ENCODE results near the gene REN.

The REN gene

DNA sequence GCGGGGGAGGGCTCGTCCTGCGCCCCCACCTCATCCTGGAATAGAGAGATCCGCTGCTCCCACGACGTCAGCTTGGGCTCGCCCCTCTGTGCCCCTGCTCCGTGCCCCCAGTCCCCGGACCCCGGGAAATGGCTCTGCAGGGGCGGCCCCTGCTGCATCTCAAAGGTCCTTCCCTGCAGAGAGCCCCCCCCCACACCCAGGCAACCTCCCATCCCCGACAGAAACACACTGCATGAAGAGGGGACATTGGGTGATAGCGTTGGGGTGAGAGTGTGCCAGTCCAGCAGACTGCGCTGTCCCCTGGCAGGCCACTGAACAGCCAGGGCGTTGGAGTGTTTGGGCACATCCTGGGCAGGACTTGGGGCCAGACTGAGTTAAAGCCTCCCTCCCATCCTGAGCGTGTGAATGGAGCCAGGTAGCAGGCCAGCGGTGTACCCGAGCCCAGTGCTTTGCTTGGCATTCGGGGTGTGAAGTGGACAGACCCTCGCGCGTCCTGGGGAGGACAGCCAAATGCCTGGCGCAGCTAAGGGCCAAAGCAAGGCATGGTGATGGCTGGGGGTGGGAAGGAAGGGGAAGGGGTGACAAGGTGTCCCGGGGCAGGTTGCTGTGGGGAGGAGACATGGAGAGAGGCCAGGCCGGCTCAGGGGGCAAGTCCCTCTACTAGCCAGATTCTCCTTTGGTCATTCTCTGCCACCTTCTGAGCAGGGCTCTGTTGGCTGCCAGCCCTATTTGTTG, 13.7 kb downstream of the REN start:
- no peak for DNase-seq

DNA sequence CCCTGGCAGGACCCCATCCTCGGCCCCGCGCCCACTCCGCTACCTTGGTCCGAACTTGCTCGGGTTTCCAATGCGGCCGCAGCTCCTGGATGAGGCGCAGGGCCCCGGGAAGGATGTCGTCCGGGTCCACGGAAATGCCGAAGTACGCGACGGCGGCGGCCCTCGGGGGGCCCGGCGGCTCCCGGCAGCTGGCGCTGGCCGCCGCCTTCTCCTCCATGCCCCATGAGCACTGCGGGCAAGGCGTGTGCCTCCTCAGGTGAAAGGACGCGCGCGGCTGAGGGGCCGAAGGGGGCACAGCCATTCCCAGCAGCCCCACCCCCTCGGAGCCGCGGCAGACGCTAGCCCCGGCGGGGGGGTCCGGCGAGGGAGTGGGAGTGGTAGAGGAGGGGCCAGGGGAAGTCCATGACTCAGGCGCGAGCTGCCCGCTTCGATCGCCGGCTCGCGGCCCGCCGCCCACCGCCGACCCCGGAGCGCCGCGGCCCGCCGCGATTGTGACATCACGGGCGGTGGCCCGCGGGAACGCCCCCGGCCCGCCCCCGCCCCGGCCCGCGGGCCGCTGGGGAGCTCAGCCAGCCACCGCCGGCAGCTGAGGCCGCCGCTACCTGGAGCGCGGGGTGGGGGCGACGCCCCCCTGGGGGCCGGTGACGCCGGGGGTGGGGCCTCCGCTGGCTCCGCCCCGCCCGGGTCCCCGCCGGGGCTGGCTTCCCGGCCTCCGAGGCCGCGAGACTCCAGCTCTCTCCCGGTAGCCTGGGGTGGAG, 14.4 kb downstream of the REN start, which contains the start of gene ETNK2:
Gene ETNK2, minus strand, starts transcription at position 493 of the 758 bp plus-strand sequence. Its CDS starts 192 bp downstream, at position 301.
- DNase-seq = no peak

DNA sequence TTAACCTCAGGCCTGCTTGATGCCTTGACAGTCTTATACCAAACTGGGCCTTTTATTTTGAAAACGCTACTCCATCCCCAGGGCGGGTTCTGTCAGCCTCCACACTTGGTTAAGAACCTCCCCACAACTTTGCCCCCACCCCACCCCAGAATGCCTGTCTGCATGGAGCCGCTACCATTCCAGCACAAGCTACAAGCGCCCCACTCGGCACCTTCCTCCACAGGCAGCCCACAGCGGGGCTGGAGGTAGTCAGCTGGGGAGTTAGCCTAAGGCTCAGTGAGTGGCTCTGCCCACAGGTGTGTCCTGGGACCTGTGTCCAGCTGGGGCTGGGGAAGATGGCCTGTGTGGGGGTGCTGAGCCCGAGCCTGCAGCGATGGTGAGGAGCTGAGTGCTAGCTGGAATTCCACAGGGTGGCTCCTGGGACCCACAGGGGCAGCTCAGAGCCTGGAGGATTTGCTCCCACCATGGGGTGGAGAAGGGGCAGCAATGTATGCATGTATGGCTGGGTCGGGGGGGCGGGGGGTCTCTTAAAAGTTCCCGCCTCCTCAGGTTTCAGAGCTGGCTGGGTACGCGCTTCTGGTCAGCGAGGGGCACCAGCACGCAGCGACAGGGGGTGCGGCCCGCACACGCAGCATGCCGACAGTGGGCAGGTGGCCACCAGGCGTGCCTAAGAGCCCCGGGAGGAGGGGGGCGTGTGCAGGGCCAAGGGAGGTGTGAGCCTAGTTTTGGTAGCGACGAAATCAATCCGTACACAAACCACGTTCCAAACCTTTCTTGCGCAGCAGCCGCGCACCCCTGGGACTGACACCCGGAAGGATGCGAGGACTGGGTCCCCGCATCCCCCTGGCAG, 15.2 kb downstream of the REN start:
- no peak for DNase-seq

DNA sequence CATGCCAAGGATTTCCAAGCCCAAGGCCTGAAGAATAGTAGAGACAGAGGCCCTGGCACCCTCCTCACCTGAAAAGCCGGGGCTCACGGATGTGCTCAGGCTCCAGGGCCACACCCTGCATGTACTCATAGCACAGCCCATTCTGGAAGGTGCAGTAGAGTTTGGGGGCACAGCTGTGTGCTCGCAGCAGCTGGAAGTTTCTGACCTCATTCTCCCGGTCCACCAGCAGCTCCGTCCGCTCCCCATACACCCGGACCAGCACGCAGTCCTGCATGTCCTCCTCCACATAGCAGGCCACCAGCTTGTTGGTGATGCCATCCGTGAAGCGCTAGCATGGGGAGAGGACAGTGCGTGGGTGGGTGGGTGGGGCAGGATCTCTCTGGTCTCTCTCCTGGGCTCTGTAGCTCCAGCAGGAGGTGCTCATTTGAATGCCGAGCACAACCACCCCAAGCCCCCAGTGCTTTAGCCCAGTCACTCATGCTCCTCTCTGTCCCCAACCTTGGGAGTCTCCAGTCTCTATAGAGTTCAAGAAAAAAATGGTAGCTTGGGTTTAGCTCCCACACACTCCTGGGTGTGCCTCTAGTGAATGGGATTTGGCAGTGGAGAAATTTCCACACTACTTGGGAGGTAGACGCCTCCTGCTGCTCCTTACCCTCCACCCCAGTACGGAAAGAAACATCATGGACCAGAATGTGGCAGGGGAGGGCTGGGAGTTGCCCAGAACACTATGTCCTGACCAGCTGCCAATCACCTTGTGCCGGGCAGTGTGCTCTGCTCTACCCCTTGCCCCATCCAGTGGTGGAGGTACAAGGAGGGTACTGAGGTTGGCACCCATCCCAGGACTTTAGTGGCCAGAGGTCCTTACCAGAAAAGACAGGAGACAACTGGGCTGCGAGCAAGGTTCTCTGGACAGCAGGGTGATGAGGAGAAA, 16.2 kb downstream of the REN start:
- DNase-seq = no peak

DNA sequence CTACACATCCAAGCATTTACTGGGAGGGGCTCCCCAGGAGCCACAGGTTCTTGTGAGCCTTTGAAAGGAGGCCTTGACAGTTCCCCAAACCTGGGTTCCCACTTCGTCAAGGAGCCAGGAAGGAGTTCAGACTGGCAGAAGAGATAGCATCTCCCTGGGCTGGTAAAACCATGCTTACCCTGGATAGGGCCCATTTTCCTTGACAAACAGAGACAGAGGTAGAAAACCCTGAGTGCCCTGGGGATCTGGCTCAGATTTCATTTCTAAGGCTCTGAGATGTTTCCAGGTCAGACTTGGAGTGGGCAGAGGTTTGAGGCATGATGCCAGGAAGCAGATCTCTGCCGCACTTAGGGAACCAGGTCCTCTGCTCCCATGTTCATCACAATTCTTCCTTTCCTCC, 17.0 kb downstream of the REN start:
- no peak for DNase-seq

DNA sequence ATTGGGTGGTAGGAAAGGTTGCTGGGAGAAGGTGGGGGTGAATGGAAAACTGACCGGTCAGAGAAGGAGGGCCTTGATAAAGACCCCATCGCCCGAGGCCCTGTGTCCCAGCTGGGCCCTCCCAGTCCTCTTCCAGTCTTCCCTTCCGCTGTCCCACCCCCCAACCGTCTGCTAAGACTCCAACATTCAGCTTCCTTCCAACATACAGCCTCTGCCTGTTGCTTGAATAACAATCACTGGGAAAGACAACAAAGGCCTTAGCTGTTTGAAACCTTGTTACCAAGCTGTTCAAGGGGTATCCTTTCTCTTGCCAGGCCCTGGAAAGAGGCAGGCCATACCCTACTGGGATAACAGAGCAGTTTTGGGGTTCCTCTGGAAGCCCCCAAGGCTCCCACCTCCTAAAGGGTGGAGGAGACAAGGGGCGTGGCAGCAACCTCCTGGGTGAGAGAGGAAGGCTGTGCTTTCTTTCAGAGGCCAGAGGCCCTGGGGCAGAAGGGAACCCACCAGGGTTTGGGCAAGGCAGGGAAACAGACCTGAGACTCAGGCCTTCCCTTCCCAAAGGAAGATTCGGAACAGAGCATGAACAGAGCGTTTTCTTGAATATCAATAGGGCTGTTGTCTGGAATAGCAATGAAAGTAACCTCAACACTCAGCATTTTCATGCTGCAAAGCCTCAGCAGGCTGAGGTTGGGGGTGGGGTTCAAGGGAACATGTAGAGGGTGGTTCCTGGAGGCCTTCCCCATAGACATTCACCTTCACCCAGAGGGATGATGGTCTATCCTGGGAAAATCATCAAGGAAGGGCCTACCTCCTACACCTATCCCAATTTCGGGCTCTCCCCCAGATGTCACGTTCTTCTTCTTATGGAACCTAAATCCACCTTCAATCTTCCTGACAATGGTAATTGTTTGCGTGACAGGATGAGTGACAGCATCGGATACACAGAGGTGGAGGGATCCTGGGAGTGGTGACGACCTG, 18.4 kb downstream of the REN start:
- DNase-seq = no peak

DNA sequence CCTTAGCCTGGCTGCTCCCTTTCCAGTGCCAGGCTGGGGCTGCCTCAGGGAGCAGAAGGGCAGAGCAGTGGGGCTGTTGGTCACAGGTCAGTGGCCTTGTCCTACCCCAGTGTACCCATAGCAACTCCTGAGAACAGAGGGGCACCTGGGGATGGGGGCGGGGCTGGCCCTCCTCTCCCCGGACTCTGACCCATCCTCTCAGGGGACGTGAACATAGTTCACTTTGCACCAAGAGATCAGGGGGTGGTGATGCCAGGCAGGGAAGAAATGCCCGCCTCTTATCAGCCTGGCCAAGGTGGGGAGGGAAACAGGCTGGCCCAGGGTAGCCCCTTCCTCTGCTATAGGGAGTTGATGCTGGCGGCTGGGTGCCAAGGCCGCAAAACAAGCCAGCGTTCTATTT, 19.2 kb downstream of the REN start:
- no peak for DNase-seq

DNA sequence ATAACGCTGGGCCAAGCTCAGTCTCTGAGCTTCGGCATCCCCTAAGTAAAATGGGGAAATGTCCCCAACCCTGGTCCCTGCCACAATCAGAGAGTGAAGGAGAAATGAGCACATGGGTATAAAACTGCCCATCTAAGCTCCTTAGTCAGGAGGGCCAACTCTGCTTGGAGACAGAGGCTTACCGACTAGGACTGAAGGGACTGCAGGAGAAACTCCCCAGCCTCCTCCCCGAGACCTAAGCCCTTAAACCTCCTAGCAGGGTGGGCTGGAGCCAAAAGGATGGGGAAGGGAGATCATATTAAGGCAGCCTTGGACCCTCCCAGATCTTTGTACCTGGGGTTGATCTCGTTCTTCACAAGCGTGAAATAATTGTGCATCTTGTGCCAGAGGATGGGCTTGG, 19.8 kb downstream of the REN start:
- DNase-seq = no peak

DNA sequence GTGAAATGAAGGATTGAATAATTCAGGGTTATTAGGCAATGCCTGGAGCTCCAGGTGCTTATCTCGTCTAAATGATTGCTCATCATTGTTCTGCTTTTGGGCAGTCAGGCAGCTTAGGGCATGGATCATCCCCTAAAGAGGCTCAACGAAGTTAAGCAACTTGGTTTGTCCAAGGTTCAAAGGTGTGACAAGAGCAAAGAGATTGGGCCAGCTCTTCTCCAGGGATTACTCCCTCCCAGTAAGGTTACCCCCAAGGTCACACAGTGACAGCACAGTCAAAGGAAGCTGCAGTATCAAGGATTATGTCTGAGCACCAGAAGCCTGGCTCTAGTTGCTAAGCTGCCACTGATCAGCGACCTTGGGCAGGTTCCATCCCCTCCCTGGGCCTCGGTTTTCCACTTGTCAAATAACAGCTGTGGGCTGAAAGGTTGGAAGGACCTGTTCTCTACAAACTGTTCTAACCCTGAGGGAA, 21.1 kb downstream of the REN start:
- DNase-seq = peak; percentile 30

DNA sequence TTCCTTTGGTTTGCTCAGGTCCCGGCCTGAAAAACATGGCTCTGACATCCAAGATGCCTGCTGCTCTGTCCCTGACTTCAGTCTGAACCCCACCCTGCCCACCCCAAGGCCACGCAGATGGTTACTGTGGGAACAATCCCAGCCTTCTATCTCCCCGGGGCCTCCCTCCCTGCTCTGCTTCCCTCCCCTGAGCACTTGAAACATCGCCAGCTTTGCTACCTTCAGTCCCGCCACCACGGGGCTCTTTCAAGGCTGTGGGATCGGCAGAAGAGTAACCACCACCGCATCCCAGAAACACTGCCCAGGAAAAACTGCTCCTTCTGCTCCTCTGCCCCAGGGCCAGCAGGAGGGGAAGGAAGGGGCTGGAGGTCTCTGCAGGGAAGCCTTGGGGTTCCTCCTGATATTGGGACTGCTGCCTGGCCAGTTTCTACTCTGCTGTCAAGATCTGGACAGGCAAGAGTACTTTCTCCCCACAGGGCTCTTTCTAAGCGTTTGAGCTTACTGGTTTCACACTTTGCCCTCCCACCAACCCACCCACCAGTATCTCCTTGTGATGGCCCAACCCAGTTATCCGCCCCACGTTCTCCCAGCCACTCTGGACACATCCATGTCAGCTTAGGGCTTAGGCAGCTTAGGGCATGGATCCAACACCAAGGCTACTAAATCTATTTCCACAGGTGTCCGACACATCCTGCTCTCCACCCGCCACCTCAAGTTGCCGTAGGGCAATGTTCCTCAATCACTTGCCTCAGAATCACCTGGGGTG, 22.7 kb downstream of the REN start:
- no peak for DNase-seq

DNA sequence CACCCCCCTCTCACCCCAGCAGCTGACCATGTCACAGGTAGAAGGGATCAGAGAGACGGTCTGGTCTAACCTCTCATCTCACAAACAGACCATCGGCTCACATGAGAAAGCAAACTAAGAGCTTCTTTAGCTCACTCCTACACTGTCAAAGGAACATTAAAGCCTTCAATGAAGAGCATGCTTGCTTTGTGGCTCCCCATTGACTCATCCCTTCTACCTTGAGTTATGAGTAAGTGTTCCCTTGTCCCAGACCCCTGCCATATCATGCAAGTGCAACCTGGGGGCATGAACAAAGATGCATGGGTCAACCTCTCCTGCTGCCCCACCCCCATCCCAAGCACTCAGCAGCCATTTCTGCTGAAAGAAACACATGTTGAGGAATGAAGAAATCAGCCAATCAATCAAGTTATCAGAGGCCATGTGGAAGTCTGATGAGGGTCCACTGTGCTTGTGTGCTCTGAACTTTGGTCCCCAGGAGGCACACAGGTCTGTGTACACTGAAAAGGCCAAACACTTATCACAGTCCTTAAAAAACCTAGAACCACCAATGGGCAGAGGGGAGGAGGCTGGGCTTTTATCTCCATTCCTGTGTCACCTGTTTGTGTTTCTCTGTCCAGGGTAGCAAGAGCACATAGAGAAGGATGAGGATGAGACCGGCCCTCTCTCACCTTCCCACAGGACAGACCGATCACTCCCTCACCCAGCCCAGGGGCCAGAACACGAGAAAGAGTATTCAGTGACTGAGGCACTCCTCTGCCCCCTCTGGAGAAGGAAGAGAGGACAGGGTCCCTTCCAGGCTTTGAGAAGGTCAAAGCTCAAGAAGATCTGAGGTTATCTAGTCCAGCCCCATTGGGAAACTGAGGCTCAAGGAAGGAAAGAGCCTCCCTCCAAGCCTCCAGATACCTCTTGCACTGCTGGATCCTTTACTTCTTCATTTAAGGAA, 23.8 kb downstream of the REN start:
- no peak for DNase-seq

DNA sequence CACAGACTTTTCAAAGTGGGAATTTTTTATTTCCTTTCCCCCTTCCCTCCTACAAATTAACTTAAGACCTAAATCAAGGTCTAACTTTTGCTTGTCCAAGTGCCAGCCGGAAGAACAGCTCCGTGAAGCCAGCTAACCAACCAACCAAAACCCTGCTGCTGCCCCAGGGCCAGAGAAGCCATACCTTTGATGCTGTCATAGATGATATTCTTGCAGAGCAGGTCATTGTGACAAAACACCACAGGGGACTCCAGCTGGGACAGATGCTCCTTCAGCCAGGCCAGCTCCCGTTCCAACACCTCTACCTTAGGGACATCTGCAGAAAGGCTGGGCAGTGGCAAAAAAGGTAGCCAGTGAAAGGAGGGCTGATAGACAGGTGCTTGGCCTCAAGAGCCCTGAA, 25.0 kb downstream of the REN start:
- DNase-seq = no peak

DNA sequence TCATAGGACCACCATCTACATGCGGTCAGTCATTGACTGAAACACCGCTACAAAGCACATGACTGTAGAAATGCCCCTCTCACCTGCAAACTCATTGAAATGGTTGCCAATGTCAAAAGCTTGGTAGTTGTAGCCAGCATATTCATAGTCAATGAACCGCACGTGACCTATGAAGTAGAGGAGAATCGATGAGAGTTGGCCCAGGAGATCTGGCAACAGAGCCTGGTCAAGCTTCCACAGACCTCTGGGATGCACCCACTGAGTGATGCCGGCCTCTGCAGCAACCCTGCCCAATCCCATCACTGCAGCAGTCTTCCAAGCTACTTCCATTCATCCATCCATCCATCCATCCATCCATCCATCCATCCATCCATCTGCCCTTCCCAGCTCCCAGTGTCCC, 26.2 kb downstream of the REN start:
- no peak for DNase-seq

DNA sequence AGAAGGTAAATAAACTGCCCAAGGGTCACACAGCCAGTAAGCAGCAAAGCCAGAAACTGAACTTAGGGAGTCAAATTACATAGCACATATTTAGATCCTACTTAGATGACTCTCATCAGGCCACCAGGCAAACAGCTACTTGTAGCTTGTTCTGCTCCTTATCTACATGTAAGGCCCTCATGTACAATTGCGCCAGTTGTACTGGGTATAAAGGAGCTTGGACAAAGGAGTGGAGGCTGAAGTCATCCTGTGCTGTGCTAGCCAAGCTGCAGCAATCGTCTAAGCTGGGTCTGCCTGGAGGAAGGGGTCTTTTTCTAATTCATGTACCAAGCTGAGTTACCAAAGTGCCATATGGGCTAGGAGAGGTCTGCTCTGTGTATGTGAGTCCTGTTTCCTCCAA, 27.0 kb downstream of the REN start:
- DNase-seq = no peak

DNA sequence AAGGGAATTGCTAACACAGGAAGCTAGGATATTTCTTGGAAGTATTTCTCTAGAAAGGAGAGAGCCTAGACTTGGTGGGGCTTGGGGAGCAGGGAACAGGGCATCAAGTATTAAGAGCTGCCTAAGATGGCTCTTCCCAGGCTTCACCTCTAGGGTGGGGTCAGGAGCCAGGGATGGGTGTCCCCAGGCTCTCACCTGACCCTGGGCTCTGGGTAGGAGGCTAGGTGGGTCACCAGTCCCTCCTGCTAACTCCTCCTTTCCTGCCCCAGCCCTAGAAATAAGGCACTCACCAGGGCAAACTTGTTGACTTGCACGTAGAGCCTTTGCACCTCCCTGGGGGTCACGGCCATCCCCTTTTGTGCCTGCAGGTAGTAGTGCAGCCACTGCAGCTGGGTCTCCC, 29.3 kb downstream of the REN start:
- no peak for DNase-seq

DNA sequence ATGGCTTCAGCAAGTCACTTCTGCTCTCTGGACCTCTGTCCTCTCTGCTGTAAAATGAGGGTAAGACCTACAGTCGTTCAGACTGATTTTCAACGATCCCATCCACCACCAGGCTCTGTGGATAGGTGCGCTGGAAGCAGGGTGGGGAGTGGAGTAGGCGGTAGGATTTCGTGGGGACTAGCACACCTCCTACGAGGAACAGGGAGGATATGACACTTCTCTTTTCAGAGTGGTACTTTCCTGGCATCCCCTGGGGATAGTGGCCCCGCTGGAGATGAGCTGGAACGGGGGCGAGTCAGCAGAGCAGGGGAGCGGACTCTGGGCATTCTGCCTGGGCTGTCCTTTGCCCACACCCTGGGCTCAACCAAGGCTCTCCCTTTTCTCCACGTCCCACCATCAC, 32.0 kb downstream of the REN start:
- DNase-seq = no peak

DNA sequence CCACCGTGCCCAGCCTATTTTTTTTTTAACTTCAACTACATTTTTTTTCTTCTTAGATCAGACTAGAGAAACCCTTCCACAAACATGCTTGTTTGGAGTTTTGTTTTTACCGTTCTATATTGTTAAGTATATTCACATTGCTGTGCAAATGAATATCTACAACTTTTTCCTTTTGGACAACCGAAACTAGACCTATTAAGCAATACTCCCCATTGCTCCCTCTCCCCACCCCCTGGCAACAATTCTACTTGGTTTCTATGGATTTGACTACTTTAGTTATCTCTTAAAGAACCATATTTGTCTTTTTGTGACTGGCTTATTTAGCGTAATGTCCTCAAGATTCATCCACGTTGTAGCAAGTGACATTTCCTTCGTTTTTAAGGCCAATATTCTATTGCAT, 33.4 kb downstream of the REN start:
- DNase-seq = no peak

DNA sequence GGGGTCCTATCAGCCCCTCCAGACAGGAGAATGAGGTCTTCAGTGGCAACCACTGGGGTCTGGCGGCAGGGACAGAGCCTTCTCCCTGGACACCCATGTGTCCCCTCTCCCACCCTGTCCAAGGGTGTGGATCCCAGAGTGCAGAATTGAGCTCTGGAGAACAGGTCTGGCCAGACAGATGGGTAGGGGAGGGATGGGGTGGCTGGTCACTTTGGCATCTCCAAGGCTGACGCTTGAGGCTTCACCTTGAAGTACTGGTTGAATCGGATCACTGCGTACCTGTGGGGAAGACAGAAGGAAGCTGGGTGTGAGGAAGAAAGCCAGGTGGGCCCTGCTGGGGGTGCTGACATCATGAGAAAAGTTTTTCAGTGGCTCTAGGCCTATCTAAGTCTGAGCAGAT, 34.2 kb downstream of the REN start:
- DNase-seq = no peak

Measured in hematopoietic multipotent progenitor cell treated with erythropoietin and hydrocortisone succinate and interleukin-3 and kit ligand, for 6 days (in vitro differentiated cells).